GM18499 (cell line): Measurements from ENCODE around the gene DNAJC1.
A peak's percentile ranks its signal among the peaks of the same experiment; 100 is the strongest.
"Not testable (repeated sequence)": the region's sequence is repeated elsewhere in the genome, so short reads cannot be mapped to it uniquely, and the experiment has no call there.

ENCODE experiments used
- ATAC-seq: cut with Tn5 transposase; IDR thresholded peaks from one replicate; pipeline ENCODE4 v1.9.1; 2021; ENCODE audit warnings: moderate number of reproducible peaks; ENCODE audit not compliant: insufficient read depth, unreplicated experiment

DNAJC1 gene

GRCh38 chr10:22003177-22003963, at the start of gene DNAJC1:
DNAJC1 (minus strand) TSS chr10:22003730; CDS start chr10:22003434, 296 bp downstream.
- ATAC-seq, result peak; percentile 92

- no peak for ATAC-seq
Measured at GRCh38 chr10:22053048-22053447, 49.5 kb upstream of the DNAJC1 start.

- no peak for ATAC-seq
Measured at GRCh38 chr10:22049635-22050034, 46.1 kb upstream of the DNAJC1 start.

- ATAC-seq, result no peak
Measured at GRCh38 chr10:22047812-22048211, 44.3 kb upstream of the DNAJC1 start.

- ATAC-seq, result no peak
Measured at GRCh38 chr10:22043327-22043633, 39.8 kb upstream of the DNAJC1 start.

- no peak for ATAC-seq
Measured at GRCh38 chr10:22042557-22043326, 39.2 kb upstream of the DNAJC1 start.

GRCh38 chr10:22034333-22034732, 30.8 kb upstream of the DNAJC1 start:
- no peak for ATAC-seq

- ATAC-seq, result not testable (repeated sequence)
Measured at GRCh38 chr10:22032268-22032667, 28.7 kb upstream of the DNAJC1 start.

GRCh38 chr10:22030421-22030820, 26.9 kb upstream of the DNAJC1 start:
- ATAC-seq, result no peak

GRCh38 chr10:22029445-22030236, 26.1 kb upstream of the DNAJC1 start:
- no peak for ATAC-seq

GRCh38 chr10:22027364-22028238, 24.1 kb upstream of the DNAJC1 start:
- ATAC-seq, result no peak

- no peak for ATAC-seq
Measured at GRCh38 chr10:22026287-22026686, 22.8 kb upstream of the DNAJC1 start.

- no peak for ATAC-seq
Measured at GRCh38 chr10:22023508-22023907, 20.0 kb upstream of the DNAJC1 start.

GRCh38 chr10:22022257-22023032, 18.9 kb upstream of the DNAJC1 start:
- no peak for ATAC-seq

- not testable (repeated sequence) for ATAC-seq
Measured at GRCh38 chr10:22021144-22021543, 17.6 kb upstream of the DNAJC1 start.

GRCh38 chr10:22017283-22018020, 13.9 kb upstream of the DNAJC1 start:
- ATAC-seq, result no peak

- ATAC-seq, result no peak
Measured at GRCh38 chr10:22016046-22016705, 12.6 kb upstream of the DNAJC1 start.

GRCh38 chr10:22010973-22011408, 7.5 kb upstream of the DNAJC1 start:
- ATAC-seq, result no peak
